IPS-11a (cell line): ENCODE data around the gene MEFV.
A peak's percentile ranks its signal among the peaks of the same experiment; 100 is the strongest.
"Not testable (repeated sequence)": the region's sequence is repeated elsewhere in the genome, so short reads cannot be mapped to it uniquely, and the experiment has no call there.

Experiments used
- H3K4me3 ChIP-seq: one replicate; pipeline ENCODE4 v1.5.1; 2013; ENCODE audit warnings: low read depth, low read length, control low read depth

MEFV gene, protein sequence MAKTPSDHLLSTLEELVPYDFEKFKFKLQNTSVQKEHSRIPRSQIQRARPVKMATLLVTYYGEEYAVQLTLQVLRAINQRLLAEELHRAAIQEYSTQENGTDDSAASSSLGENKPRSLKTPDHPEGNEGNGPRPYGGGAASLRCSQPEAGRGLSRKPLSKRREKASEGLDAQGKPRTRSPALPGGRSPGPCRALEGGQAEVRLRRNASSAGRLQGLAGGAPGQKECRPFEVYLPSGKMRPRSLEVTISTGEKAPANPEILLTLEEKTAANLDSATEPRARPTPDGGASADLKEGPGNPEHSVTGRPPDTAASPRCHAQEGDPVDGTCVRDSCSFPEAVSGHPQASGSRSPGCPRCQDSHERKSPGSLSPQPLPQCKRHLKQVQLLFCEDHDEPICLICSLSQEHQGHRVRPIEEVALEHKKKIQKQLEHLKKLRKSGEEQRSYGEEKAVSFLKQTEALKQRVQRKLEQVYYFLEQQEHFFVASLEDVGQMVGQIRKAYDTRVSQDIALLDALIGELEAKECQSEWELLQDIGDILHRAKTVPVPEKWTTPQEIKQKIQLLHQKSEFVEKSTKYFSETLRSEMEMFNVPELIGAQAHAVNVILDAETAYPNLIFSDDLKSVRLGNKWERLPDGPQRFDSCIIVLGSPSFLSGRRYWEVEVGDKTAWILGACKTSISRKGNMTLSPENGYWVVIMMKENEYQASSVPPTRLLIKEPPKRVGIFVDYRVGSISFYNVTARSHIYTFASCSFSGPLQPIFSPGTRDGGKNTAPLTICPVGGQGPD

DNA sequence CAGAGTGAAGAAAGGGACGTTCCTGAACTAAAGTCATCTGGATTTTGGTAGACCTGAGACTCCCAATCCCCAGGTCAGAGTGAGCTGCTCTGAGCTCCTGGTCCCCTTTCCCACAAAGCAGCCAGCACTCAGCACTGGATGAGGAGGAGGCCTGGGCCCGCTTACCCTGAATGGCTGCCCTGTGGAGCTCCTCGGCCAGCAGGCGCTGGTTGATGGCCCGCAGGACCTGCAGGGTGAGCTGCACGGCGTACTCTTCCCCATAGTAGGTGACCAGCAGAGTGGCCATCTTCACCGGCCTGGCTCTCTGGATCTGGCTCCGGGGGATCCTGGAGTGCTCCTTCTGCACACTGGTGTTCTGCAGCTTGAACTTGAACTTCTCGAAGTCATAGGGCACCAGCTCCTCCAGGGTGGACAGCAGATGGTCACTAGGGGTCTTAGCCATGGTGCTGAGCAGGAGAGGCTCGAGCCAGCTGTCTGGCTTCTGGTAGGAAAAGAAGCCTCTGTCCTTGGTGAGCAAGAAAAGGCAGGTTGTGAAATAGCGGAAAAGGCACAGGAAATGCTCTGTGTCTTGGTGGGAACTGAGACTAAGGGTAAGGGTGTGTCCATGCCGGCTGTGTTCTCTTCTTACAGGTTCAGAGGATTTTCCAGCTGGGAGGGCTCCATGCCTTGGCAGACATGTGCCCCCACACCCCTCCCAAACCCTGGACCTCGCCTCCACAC lies at the start of gene MEFV:
TSS of gene MEFV (minus strand) at position 488 of the 720 bp plus-strand sequence. CDS start at position 442, 46 bp downstream.
- no peak within 1 kb of the TSS for H3K4me3 ChIP-seq

DNA sequence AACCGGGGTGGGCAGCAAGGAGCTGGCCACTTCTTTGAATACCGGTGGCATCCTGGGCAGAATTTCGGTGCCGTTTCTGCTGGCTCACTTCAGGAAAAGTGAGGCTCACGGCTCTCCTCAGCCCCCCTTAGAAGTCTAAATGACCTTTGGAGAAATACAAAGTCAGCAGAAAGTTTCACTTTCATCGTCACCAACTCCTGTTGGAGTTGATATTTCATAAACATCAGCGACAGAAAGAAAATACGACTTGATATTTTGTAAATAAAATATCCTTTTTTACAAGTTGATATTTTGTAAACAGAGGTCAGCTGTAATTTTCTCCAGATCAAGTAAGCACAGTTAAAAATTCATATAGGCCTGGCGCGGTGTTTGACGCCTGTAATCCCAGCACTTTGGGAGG lies 49.6 kb upstream of the MEFV start:
- peak overlapping the region; percentile 77 for H3K4me3 ChIP-seq

DNA sequence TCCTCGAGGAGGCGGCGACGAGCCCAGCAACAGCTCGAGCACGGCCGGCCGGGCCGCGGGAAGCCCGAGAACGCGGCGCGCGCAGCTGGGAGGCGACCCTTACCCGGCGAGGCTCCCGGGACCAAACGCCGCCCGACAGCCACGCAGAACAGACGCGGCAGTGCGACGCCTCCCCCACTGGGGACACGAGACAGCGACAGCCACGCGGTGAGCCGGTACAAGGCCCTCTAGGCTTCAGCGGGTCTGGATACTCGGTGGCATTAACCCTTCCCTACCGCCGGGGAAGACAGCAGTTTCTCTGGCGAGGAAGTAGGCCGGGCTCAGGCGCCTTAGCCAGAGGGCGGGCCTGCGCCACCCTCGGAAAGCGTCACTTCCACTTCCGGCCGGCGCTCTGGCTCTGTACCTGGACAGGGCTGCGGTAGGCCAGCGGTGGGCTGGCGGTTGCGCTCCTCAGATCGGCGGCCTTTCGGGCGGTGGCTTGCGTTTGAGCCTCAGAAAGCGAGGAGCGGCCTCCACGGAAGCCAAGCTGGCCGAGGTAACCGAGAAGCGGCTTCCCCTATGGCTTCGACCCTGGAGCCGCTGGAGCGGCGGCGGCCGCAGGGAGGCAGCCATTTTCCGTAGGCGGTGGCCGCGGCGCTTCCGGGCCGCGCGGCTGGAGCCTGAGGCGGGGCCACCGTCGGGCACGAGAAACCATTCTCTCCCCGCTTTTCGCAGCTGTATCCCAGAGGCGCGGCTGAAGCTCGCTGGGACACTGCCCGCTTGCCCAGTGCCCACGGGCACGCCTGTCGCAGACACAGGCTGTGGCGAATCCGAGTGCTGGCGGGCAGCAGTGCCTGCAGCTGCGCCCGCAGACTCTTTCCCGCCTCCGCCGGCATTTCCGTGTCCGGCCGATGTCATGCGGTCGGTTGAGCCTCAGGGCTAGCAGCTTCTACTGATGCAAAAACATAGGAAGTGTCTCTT lies 49.0 kb upstream of the MEFV start, which contains the start of the genes TIGD7 and ZNF75A:
TSS of gene TIGD7 (minus strand) at position 322 of the 960 bp plus-strand sequence. CDS start 4,816 bp downstream, outside the sequence.
TSS of gene ZNF75A (plus strand) at position 389 of the 960 bp plus-strand sequence. CDS start 2,932 bp downstream, outside the sequence.
- peak within 1 kb of the TSS; percentile 77 for H3K4me3 ChIP-seq

DNA sequence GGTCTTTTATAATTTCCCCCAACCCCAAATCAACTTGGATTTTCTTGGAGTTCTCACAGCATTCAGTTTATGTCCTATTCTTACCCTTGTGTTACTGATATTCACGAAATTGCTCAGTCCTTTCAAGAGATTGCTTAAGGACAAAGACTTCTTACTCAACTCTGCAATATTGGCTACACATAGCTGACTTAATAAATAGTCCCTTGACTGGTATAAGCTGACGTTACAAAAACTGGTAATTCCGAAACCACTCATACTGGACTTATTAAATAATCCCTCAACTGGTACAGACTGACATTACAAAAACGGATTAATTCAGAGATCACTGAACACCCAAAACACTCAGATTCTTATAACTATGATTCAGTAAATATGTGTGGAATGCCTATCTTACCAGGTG lies 47.9 kb upstream of the MEFV start:
- H3K4me3 ChIP-seq: peak overlapping the region; percentile 77

DNA sequence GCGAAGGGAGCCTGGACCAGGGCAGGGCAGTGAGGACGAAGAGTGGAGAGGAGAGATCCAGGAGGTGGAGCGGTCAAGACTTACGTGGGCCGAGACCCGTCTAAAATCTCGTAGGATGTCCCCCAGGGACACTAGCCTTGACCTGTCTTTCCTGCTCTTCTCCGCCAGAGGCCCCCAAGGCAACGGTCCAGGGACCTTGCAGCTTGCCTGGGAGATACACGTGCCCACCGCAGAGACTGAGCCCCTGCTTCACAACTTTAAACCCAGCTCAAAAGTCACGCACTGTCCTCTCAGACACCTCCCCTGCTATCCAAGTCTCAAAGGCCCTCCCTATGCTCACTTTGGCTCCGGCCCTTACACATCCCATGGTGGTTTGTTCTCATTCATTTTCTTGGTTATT lies 39.4 kb upstream of the MEFV start:
- H3K4me3 ChIP-seq: no peak overlapping the region

DNA sequence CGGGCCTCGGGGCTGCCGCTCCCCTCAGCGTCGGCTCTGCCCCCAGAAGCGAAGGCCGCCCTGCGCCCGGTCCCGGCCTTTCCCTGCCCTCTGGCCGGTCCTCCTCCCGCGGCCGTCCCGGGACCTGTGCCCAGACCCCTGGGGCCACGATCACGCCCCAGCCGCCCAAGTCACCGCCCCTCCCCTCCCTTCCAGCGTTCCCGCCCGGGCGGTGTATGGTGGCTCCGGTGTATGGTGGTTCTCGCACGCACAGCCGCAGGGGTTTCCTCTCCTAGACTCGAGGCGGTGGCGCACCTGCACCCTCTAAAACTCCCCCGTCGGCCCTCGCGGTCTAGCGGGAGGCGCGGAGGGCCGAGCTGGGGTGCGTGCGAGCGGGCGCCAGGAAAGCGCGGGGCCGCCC lies 38.8 kb upstream of the MEFV start:
- no peak overlapping the region for H3K4me3 ChIP-seq

DNA sequence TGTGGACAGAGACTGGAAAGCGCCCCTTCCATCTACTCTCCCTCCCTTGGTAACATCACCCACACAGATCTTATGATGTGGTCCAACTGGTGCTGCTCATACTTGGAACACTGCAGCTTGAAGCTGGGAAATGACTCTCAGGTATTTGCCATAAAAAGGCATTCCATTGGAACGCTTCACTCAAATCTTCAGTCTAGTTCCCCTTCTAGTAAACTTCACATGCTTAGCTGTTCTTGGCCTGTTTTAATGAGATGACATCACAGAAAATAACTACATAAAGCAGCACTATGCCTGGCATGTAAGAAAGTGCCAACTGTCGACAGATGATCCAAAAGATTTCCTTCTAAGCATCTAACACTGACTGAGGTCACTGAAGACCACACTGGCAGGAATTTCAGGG lies 36.2 kb upstream of the MEFV start:
- no peak overlapping the region for H3K4me3 ChIP-seq

DNA sequence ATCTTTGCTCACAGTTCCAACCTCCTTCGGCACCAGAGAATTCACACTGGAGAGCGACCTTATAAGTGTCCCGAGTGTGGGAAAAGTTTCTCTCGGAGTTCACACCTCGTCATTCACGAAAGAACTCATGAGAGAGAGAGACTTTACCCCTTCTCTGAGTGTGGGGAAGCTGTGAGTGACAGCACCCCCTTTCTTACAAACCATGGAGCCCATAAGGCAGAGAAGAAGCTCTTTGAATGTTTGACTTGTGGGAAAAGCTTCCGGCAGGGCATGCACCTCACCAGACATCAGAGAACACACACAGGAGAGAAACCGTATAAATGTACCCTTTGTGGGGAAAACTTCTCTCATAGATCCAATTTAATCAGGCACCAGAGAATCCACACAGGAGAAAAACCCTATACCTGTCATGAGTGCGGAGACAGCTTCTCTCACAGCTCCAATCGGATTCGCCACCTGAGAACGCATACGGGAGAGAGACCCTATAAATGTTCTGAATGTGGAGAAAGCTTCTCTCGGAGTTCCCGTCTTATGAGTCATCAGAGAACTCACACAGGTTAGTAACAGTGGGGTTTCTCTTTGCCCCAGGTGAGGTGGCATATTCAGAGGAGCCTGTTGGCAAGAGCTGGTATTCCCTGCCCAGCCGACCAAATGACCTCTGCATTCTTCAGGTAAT lies 33.7 kb upstream of the MEFV start:
- no peak overlapping the region for H3K4me3 ChIP-seq

DNA sequence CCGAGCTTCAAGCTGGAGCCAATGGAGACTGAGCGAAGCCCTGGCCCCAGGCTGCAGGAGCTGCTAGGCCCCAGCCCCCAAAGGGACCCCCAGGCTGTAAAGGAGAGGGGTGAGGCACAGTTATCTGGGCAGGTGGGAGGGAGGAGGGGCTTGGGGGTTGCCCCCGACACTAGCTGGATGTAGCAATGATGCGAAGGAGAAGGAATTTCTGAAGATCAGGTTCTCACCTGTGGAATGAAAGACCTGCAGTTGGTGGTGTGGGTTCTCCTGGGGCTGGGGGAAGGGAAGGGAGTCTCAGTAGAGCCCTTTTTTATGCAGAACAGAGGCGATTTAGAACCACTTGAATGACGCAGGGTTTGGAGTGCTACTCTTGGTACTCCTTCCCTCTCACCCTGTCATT lies 28.7 kb upstream of the MEFV start:
- H3K4me3 ChIP-seq: peak overlapping the region; percentile 78

DNA sequence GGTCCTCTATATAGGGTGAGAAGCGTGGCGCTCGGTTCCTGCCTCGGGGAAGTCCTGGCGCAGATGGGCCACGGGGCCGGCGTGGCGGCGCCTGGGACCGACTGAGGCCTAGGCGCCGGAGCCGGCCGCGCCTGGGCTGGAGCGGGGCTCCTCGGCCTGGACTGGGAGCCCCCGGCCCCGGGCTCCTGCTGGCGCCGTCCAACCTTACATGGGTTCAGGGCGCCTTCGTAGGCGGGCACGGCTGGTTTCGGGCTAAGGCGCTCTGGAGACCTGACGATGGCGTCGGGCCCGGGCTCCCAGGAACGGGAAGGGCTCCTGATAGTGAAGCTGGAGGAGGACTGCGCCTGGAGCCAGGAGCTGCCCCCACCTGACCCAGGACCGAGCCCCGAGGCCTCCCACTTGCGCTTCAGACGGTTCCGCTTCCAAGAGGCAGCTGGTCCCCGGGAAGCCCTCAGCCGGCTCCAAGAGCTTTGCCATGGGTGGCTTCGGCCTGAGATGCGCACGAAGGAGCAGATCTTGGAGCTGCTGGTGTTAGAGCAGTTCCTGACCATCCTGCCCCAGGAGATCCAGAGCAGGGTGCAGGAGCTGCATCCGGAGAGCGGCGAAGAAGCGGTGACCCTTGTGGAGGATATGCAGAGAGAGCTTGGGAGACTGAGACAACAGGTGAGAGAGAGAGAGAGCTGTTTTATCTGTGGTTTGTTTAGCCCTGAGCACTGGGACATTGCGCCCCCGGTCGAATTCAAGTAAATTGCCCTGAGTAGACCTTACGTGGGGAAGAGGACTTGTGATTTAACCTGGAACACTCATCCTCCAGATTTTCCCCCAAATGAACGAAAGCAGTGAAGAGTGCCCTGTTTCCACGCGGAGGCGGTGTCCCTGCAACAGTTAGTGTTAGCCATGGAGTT lies 27.4 kb upstream of the MEFV start:
- H3K4me3 ChIP-seq: peak overlapping the region; percentile 78

DNA sequence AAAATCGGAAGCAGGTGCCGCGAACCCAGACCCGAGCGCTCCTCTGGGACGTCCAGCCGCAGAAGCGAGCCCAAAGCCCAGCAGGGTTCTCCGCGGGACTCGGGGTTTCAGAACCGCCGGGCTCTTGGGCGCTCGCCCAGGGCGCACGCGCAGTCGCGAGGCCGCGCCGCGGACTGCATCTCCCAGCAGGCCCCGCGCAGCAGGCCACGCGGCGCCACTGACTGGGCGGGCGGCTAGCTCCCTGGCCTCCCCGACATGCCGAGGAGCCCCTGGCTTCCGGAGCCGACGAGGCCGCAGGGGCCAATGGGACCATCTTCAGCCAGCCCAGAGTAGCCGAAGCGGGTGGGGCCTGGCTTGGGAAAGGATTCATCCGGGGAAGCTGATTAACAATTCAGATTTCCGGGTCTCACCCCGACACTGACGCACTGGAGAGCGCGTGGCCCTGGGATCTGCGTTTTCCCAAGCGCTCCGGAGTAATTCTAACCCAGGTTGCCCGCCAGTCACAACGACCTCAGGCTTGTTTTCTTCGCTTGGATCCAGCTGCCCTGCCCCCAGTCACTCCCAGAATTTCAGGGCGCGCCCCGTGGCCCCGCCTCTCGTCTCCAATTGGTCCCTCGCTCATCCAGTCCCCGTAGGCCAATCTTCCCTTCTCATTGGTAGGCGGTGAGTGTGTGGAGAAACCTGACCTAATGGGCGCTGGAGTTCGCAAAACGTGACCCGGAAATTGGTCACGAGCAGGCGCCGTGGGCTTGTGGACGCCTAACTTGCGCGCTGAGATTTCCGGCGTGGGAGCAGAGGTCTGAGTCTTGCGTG lies 26.5 kb upstream of the MEFV start, which contains the start of gene ZNF263:
TSS of gene ZNF263 (plus strand) at position 762 of the 813 bp plus-strand sequence. CDS start 328 bp downstream, outside the sequence.
- H3K4me3 ChIP-seq: peak within 1 kb of the TSS; percentile 78

DNA sequence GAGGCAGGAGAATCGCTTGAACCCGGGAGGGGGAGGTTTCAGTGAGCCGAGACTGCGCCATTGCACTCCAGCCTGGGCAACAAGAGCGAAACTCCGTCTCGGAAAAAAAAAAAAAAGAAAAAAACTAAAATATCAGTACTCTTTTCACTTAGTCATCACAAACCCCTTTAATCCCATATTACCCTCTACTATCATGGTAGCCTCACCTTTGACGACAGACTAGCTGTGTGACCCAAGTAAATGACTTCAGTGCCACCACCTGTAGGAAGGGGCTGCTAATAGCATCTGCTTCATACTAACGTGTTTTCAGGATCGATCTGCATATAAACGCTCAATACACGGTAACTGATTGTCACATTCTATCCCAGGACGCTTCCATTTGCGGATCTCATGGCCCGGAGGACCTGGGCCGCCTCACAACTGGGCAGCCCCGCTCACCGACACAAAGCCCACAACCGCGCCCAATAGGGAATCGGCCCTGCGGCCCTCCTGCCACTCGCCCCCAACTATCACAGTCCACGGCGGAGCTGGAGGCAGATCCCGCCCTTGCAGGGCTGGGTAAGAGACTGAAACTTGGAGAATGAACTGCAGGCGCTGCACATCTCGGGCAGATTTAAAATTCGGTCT lies 25.8 kb upstream of the MEFV start:
- H3K4me3 ChIP-seq: peak overlapping the region; percentile 78

DNA sequence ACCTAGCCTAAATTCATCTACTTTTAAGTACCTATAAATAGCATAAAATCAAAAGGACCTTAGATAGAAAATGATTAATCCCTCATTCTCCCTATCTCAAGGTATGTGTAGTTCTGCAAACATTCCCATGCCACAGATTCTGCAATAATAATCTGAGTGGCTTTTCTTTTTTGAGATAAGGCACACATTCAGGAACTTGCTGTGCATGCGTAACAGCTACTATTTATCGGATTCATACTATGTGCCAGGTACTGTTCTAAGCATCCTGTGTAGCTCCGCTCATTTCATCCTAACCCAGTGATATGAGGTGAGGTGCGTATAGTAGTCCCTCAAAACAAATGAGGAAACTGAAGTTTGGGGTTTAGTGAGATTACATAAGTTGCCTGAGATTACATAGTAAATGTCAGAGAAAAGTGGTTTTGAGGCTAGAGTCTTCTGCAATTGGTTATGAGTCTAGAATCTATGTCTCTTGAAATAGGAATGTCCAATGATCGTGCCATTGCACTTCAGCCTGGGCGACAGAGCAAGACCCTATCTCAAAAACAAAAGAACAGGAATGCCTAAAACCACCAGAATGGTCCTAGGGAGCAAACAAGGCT lies 24.9 kb upstream of the MEFV start:
- no peak overlapping the region for H3K4me3 ChIP-seq

DNA sequence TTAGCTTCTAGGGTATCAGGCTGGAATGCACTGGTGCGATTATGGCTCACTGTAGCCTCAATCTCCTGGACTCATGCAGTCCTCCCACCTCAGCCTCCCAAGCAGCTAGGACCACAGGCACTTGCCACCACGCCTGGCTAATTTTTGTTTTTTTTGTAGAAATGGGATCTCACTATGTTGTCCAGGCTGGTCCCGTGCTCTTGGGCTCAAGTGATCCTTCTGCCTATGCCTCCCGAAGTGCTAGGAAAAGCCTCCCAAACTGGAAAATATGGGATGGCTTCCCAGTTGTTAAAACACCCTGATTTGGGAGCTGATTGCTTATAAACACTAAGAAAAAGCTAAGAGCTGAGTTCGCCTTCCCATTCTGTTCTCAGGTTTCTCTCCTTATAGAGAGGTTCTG lies 20.2 kb upstream of the MEFV start:
- no peak overlapping the region for H3K4me3 ChIP-seq

DNA sequence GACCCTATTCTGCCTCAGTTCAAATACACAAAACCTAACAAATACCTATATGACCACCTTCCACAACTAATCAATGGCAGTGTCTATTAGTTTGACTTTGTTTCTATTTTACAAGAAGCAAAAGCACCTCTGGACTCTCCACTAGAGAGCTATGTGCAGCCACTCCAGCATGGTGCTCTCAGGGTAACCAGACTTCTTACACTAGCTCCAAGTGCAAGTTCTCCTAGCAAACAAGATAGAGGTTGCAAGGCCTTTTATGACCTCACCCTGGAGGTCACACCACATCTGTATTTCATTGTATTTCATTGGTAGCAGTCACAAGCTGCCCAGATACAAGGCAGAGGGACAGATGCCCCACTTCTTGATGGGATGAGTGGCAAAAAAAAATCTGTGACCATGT lies 18.5 kb upstream of the MEFV start:
- H3K4me3 ChIP-seq: no peak overlapping the region

DNA sequence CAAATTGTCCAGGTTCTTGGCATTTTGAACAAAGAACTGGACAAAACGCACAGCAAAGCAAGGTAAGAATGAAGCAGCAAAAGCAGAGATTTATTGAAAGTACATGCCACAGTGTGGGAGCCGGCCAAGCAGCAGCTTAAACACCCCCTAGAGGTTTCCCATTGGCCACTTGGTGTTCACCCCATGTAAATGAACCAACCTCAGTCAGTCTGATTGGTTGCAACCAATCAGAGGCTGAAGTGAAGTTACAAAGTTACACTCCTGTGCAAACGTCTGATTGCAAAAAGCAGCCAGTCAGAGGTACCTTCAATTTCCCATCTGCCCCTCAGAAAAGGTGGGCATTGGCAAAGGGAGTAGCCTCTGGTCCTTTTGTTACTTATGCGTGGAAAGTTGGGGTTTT lies 18.1 kb upstream of the MEFV start:
- no peak overlapping the region for H3K4me3 ChIP-seq

DNA sequence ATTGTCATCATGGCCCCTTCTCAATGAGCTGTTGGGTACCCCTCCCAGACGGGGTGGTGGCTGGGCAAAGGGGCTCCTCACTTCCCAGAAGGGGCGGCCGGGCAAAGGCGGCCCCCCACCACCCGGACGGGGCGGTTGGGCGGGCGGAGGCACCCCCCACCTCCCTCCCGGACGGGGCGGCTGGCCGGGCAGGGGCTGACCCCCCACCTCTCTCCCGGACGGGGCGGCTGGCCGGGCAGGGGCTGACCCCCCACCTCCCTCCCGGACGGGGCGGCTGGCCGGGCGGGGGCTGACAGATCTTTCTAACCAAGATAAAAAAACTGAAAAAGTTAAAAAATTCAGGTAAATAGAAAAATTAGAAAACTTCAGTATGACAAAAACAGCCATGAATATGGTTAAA lies 14.8 kb upstream of the MEFV start:
- H3K4me3 ChIP-seq: not testable (repeated sequence)
